Measurements from ENCODE around the gene SETBP1. TPM values are rescaled to one million over a fixed set of nuclear protein-coding genes. Genes with fewer than 3 reads are reported as not detected.
A peak's percentile ranks its signal among the peaks of the same experiment; 100 is the strongest.

SETBP1 gene
- polyA plus RNA-seq, 3 donors: 30.9 to 34.2 (median 31.7) TPM

GRCh38 chr18:44774191-44774590 is 93.5 kb downstream of the SETBP1 start:
- no peak for DNase-seq (ENCODE audit: extremely low read depth in 1 of 11, low read depth in 9 of 11, low spot score in 4 of 11)

DNA sequence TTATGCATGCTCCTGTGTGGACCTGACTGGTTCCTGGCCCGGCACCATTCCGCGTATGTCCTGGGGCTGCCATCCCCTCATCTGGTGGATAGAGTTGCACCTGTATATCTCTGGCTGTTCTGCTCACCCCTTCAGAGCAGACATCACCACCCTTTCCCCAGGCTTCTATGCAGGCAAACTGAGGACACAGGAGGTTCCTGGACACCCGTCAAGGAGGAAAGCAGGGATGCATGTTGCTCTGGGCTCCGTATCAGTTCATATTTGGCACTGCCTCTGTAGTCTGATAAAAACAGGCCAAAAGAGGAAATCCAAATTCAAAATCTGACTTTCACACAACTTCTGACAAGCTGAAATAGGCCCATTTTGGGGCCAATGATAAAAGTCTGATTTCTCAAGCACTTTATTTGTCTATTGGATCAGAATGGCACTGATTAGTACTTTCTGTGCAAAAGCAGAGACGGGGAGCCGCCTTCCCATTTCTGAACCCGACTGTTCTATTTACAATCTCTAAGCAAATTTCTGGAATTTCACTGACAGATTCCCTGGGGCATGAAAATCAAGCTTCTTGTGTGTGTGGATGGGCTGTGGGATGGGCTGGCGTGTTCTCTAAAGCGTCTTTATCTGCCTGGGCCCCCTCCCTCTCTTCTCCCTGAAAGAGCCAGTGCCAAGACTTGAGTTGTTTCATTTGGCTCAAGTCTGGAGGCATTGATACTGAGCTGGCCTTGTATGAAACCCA is 96.9 kb downstream of the SETBP1 start:
- DNase-seq (ENCODE audit: extremely low read depth in 1 of 11, low read depth in 9 of 11, low spot score in 4 of 11): no peak

DNA sequence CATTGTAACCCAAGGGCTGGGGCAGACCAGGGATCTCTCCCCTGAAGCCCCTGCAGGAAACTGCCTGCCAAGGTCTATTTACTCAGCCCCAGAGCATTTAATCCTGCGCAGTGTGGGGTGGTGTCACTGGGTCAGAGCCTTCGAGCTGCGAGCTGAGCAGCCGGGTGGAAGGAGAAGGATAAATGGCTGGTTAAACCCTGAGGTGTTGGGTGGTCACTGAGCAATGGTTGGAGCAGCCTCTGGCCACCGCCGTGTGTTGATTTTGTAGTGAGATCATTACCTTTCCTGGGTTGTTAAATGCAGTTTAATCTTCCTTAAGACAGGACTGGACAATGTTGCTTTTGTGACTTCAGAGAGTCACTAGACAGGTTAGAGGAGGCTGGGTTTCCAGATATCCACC is 98.1 kb downstream of the SETBP1 start:
- DNase-seq (ENCODE audit: extremely low read depth in 1 of 11, low read depth in 9 of 11, low spot score in 4 of 11): no peak

DNA sequence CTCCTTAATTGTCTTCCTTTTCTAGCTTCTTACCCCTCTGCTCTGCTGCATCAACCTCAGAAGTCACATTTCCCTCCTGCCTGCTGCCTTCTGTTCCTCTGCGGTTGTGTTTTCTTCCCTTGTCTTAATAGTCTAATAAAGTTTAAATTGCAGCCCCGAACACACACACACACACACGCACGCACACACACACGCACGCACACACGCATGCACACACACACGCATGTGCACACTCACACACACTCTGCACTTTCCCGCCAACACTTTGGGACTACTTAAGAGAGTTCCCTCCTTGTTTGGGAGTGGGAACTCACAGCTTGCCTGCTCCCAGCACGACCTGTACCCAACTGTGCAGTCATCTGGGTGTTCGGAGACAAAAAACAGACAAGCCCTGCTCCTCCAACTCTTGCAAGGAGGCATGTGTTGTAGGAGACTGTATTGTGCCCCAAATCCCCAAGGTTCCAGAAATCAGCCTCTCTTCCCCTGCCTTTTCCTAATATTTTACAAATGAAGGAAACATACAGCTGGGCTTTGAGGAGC is 99.1 kb downstream of the SETBP1 start:
- DNase-seq (ENCODE audit: extremely low read depth in 1 of 11, low read depth in 9 of 11, low spot score in 4 of 11): no peak

DNA sequence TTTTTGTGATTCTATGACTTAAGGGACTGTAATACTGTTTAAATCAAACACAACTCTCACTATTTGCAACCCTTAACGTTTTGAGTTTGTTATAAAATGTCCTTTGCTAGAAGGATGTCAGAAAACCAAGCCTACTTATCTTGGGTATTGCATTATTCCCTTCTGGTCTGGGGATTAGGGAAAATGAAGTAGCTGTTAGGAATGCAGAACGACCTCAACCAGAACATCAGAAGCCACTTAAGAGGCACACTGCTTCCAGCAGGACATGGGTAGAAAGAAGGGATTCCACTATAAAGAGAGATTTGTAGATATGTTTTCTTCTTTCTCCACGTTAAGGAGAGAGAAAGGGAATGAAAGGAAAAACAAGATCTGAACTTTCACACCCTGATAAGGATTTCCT is 101.2 kb downstream of the SETBP1 start:
- DNase-seq (ENCODE audit: extremely low read depth in 1 of 11, low read depth in 9 of 11, low spot score in 4 of 11): no peak

DNA sequence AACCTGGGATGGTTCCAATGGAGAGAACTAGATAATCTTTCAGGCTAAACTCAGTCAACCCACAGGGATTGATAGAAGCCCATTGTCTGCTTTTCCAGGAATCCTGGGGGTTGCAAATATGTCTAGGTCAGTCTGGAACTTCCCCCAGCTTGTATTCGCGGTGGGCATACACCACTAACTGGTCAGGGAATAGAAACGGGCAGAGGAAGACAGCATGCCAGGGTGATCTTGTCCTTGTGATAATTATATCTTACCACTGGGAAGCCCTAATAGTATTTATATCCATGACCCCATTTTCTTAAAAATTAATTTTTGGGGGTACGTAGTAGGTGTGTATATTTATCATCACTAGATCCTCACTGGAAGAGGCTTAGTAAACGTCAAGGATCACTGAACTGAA is 101.9 kb downstream of the SETBP1 start:
- no peak for DNase-seq (ENCODE audit: extremely low read depth in 1 of 11, low read depth in 9 of 11, low spot score in 4 of 11)

DNA sequence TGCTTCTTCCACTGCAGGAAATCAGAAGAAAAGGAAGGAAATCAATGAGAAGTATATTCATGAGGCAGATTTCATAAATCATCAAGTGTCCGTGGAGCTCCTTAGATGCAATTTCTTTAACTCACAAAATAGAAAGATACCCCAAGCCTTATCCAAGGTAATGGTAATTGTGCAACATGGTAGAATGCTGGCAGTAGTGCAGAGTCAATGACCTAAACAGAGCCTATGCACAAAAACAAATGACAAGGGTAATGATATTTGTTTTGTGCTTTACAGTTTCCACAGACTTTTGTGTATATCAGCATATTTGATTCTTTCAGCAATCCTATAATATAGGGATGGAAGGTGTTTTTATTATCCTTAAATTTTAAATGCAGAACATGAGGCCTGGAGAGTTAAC is 102.7 kb downstream of the SETBP1 start:
- DNase-seq (ENCODE audit: extremely low read depth in 1 of 11, low read depth in 9 of 11, low spot score in 4 of 11): no peak

- no peak for DNase-seq (ENCODE audit: extremely low read depth in 1 of 11, low read depth in 9 of 11, low spot score in 4 of 11)
Measured at GRCh38 chr18:44786257-44786656, 105.6 kb downstream of the SETBP1 start.

DNA sequence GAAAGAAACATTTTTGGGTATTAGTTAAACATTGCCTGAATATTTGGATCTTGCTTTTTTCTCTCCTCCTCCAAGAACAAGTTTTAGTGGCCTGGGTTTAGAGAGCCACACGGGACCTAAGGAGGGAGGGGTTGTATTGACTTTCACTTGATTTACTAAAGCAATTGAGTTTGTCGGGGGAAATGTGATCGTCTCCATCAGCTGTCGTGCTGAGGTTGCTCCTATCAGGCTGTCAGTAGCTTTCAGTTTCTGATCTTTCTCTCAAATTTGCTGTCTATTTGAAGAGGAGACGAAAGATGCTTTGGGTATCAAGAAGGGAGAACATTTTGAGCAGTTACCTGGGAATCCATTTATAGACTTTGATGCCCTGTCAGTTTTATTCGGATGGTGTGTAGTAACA is 106.0 kb downstream of the SETBP1 start:
- no peak for DNase-seq (ENCODE audit: extremely low read depth in 1 of 11, low read depth in 9 of 11, low spot score in 4 of 11)

DNA sequence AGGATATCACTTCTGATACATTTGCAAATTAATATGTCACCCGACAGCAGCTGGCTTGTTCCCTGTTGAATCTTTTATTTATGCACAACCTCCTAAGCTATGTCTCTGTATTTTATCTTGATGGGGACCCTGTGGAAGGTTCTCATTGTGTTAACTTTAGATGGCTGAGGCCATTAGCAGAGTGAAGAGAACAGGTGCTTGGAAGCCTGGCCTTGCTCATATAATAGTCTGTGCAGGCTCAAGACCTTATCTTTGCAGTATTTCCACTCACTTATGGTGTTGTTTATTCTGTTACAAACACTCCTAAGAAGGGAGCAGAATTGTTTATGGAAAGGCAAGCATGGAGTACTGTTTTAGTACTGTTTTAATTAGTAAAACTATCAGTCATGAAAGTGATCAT is 107.6 kb downstream of the SETBP1 start:
- DNase-seq (ENCODE audit: extremely low read depth in 1 of 11, low read depth in 9 of 11, low spot score in 4 of 11): no peak

GRCh38 chr18:44789710-44790109 is 109.0 kb downstream of the SETBP1 start:
- no peak for DNase-seq (ENCODE audit: extremely low read depth in 1 of 11, low read depth in 9 of 11, low spot score in 4 of 11)

DNA sequence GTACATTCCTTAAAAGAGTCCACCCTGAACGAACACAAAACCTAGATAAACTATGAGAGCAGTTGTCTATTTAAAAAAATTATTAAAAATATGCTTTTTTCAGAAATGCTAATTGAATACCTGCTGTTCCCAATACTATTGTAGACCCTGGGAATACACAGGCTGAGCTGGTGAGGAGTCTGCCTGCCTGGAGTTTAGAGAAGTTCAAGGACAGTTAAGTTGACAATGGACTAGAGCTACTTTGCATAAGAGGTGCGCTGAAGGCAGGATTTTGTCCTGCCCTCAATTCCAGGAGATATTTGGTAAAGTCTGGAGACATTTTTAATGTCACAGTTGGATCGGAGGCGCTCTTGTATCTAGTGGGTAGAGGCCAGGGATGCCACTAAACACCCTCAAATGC is 110.2 kb downstream of the SETBP1 start:
- DNase-seq (ENCODE audit: extremely low read depth in 1 of 11, low read depth in 9 of 11, low spot score in 4 of 11): no peak

- no peak for DNase-seq (ENCODE audit: extremely low read depth in 1 of 11, low read depth in 9 of 11, low spot score in 4 of 11)
Measured at GRCh38 chr18:44791520-44791919, 110.8 kb downstream of the SETBP1 start.

GRCh38 chr18:44792456-44793061 is 111.9 kb downstream of the SETBP1 start:
- DNase-seq (ENCODE audit: extremely low read depth in 1 of 11, low read depth in 9 of 11, low spot score in 4 of 11): no peak

DNA sequence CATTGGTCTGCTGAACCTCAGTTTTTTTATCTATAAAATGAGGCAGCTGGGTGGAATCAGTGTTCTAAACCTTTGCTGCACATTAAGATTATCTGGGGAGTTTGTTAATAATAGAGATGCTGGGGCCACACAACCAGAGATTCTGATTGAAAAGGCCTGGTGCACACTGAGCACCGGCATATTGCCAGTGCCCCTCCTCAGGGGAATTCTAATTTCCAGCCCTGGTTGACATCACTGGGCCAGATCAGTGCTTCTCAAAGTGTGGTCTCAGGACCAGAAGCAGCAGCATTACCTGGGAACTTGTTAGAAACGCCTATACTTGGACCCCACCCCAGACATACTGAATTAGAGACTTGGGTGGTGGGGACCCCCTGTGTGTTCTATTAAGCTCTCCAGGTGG is 112.5 kb downstream of the SETBP1 start:
- DNase-seq (ENCODE audit: extremely low read depth in 1 of 11, low read depth in 9 of 11, low spot score in 4 of 11): no peak

- DNase-seq (ENCODE audit: extremely low read depth in 1 of 11, low read depth in 9 of 11, low spot score in 4 of 11): no peak
Measured at GRCh38 chr18:44793685-44794084, 113.0 kb downstream of the SETBP1 start.

- no peak for DNase-seq (ENCODE audit: extremely low read depth in 1 of 11, low read depth in 9 of 11, low spot score in 4 of 11)
Measured at GRCh38 chr18:44795241-44795640, 114.6 kb downstream of the SETBP1 start.

DNA sequence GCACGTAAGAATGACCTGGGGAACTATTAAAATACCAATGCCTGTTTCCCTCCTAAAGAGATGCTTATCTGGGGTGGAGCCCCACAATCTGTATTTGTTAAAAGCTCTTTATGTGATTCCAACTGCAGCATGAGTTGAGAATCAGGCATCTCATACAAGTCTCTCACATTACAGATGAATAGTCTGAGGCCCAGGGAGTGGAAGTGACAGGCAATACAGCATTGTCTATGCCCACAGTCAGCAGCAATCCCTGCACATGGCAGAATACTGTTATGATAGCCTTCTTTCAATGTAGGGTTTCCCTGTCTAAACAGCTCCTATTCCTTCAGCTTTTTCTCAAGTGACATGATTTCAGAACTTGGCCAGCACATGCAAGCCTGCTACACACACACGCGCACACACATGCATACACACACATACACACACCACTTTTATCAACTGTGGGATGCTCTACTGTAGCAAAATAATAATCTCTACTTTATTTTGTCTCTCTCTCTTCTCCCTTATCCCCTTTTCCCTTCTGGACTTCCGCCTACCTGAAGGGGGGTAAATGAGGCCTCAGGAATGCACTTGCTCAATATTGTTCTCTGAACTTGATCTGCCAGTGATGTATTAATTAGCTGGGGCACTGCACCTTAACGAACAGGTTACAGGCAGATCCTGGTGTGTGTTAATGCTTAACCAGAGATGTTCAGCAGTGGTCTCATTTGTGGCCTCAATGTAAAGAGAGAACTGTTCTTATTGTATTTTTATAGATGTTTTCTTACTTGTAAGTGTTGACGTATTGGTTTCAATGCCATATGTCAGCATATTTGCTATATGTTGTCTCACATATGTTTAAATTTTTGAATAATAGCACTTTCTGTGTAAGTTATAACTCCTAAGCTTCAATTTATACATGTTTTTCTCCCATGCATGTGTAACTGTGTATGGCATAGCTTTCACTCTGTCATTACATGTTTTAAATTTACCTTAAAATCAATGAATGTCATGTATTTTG is 116.0 kb downstream of the SETBP1 start:
- DNase-seq (ENCODE audit: extremely low read depth in 1 of 11, low read depth in 9 of 11, low spot score in 4 of 11): peak in 1 of 11 donors; percentile 67

GRCh38 chr18:44798433-44799048 is 117.9 kb downstream of the SETBP1 start:
- DNase-seq (ENCODE audit: extremely low read depth in 1 of 11, low read depth in 9 of 11, low spot score in 4 of 11): no peak
